ENCODE measurements around the gene SLC2A2.

SLC2A2 gene

GRCh38 chr3:171044835-171045793, 18.6 kb upstream of the SLC2A2 start:
- Histone ChIP-seq H3K4me3 (replicated peaks; ENCODE audit: low read depth, low read length) (no peak overlapping the region), H3K36me3 (ENCODE audit: control insufficient read depth, insufficient read depth, low read length) (no peaks in the 10 kb centered on the region), H3K27me3 (replicated peaks; ENCODE audit: control insufficient read depth, insufficient read depth, low read length) (no peaks in the 10 kb centered on the region)
- no peak for TF ChIP-seq CTCF (IDR thresholded peaks at IDR 0.05; ENCODE audit: insufficient read depth, low read length, poor library complexity, severe bottlenecking)
- DNase-seq (ENCODE audit: extremely low read depth, insufficient read length): no peak

GRCh38 chr3:171044384-171044783, 17.9 kb upstream of the SLC2A2 start:
- no peak overlapping the region for H3K4me3 ChIP-seq (replicated peaks; ENCODE audit: low read depth, low read length)
- H3K27me3 ChIP-seq (replicated peaks; ENCODE audit: control insufficient read depth, insufficient read depth, low read length): no peaks in the 10 kb centered on the region
- no peaks in the 10 kb centered on the region for H3K36me3 ChIP-seq (ENCODE audit: control insufficient read depth, insufficient read depth, low read length)
- DNase-seq (ENCODE audit: extremely low read depth, insufficient read length): no peak
- no peak for TF ChIP-seq CTCF (IDR thresholded peaks at IDR 0.05; ENCODE audit: insufficient read depth, low read length, poor library complexity, severe bottlenecking)

- no peaks in the 10 kb centered on the region for H3K36me3 ChIP-seq (ENCODE audit: control insufficient read depth, insufficient read depth, low read length)
- TF ChIP-seq CTCF (IDR thresholded peaks at IDR 0.05; ENCODE audit: insufficient read depth, low read length, poor library complexity, severe bottlenecking): no peak
- DNase-seq (ENCODE audit: extremely low read depth, insufficient read length): no peak
- H3K27me3 ChIP-seq (replicated peaks; ENCODE audit: control insufficient read depth, insufficient read depth, low read length): no peaks in the 10 kb centered on the region; the same call in 1 of the 2 replicates
- no peak overlapping the region for H3K4me3 ChIP-seq (replicated peaks; ENCODE audit: low read depth, low read length)
These were observed 13.2 kb upstream of the SLC2A2 start for GRCh38 chr3:171039674-171040073.

GRCh38 chr3:171038342-171038741, 11.8 kb upstream of the SLC2A2 start:
- DNase-seq (ENCODE audit: extremely low read depth, insufficient read length): no peak
- Histone ChIP-seq H3K4me3 (replicated peaks; ENCODE audit: low read depth, low read length) (no peak overlapping the region), H3K36me3 (ENCODE audit: control insufficient read depth, insufficient read depth, low read length) (no peaks in the 10 kb centered on the region), H3K27me3 (replicated peaks; ENCODE audit: control insufficient read depth, insufficient read depth, low read length) (no peaks in the 10 kb centered on the region; the same call in 1 of the 2 replicates)
- TF ChIP-seq CTCF (IDR thresholded peaks at IDR 0.05; ENCODE audit: insufficient read depth, low read length, poor library complexity, severe bottlenecking): no peak

- TF ChIP-seq CTCF (IDR thresholded peaks at IDR 0.05; ENCODE audit: insufficient read depth, low read length, poor library complexity, severe bottlenecking): no peak
- H3K27me3 ChIP-seq (replicated peaks; ENCODE audit: control insufficient read depth, insufficient read depth, low read length): no peaks in the 10 kb centered on the region
- no peak overlapping the region for H3K4me3 ChIP-seq (replicated peaks; ENCODE audit: low read depth, low read length)
- DNase-seq (ENCODE audit: extremely low read depth, insufficient read length): no peak
- H3K36me3 ChIP-seq (ENCODE audit: control insufficient read depth, insufficient read depth, low read length): no peaks in the 10 kb centered on the region
These were observed 2.3 kb upstream of the SLC2A2 start for GRCh38 chr3:171028779-171029232.

Measured in GM06990 (cell line).